ENCODE data around the gene MAN2A2. TPM values are rescaled to one million over a fixed set of nuclear protein-coding genes. Genes with fewer than 3 reads are reported as not detected.

The MAN2A2 gene
- total RNA-seq, 1 experiment from 2014 or later, result 27.4 TPM

GRCh38 chr15:90941038-90941437 is 37.9 kb downstream of the MAN2A2 start:
- Mint-ChIP-seq H3K27ac (no peak overlapping the region), H3K36me3 (ENCODE audit: insufficient read depth in 1 of 3, low read depth in 3 of 3) (peaks cover 52 to 75% (median 67%) of the 10 kb centered on the region in 3 experiments; a peak in 6 of 7 replicates), H3K27me3 (ENCODE audit: low read depth) (no peaks in the 10 kb centered on the region; the same call in 1 of the 2 replicates), H3K4me3 (no peak overlapping the region), H3K4me1 (peaks cover 5% of the 10 kb centered on the region in 2 experiments), H3K9me3 (no peaks in the 10 kb centered on the region)
- no peak overlapping the region for H2BK120ac ChIP-seq (ENCODE audit: low read depth, low read length, poor library complexity, severe bottlenecking)
- no peak overlapping the region for H3K18ac ChIP-seq (ENCODE audit: insufficient read length, low read depth, low read length)
- H3K27me3 ChIP-seq (ENCODE audit: insufficient read depth, low read length), result no peaks in the 10 kb centered on the region
- no peak overlapping the region for H3K27ac ChIP-seq (ENCODE audit: insufficient read length, low read depth, low read length)
- H3T11ph ChIP-seq (ENCODE audit: low read length), result no peak overlapping the region
- no peak for TF ChIP-seq CTCF (conservative IDR thresholded peaks at IDR 0.05)
- H4K91ac ChIP-seq (ENCODE audit: insufficient read length, low read depth, low read length), result no peak overlapping the region
- no peak overlapping the region for H4K5ac ChIP-seq (ENCODE audit: insufficient read length, low read depth, low read length)
- no peak overlapping the region for H3K56ac ChIP-seq (ENCODE audit: insufficient read length, low read depth, low read length)
- H3K14ac ChIP-seq (ENCODE audit: insufficient read depth, low read length), result no peak overlapping the region
- H3K23ac ChIP-seq (ENCODE audit: insufficient read length, low read depth, low read length), result no peak overlapping the region
- H2AFZ ChIP-seq (ENCODE audit: low read length), result no peak overlapping the region
- no peak overlapping the region for H3K9ac ChIP-seq (ENCODE audit: extremely low read depth, insufficient read length, low read length)
- no peak overlapping the region for H3K4ac ChIP-seq (ENCODE audit: low read depth, low read length)
- no peaks in the 10 kb centered on the region for H3K23me2 ChIP-seq (ENCODE audit: insufficient read length, low read depth, low read length, poor library complexity, severe bottlenecking)
- H3K79me1 ChIP-seq (ENCODE audit: insufficient read depth, low read depth, low read length, poor library complexity, severe bottlenecking), result no peaks in the 10 kb centered on the region
- H2BK12ac ChIP-seq (ENCODE audit: insufficient read length, low read depth, low read length), result no peak overlapping the region
- no peak overlapping the region for H4K8ac ChIP-seq (replicated peaks; ENCODE audit: insufficient read length, low read depth, low read length)
- no peak overlapping the region for H2BK5ac ChIP-seq (ENCODE audit: insufficient read length, low read length)
- no peak overlapping the region for H3K4me2 ChIP-seq (ENCODE audit: insufficient read depth, insufficient read length, low read length)
- no peak overlapping the region for H2BK20ac ChIP-seq (ENCODE audit: low read depth, low read length, poor library complexity, severe bottlenecking)
- H3K79me2 ChIP-seq (ENCODE audit: insufficient read depth, low read length), result no peaks in the 10 kb centered on the region; the same call in 1 of the 2 replicates
- H4K20me1 ChIP-seq (ENCODE audit: control insufficient read depth, insufficient read depth, insufficient read length), result no peaks in the 10 kb centered on the region
- H2BK15ac ChIP-seq (ENCODE audit: low read depth, low read length), result no peak overlapping the region
- no peak for DNase-seq
- no peaks in the 10 kb centered on the region for H3K4me1 ChIP-seq (ENCODE audit: insufficient read depth, low read length)
- H3K9me3 ChIP-seq (ENCODE audit: control insufficient read depth, low read depth, low read length), result no peaks in the 10 kb centered on the region
- no CpG with 5 or more reads among the region's 4 CpGs for WGBS (ENCODE audit: extremely low coverage, insufficient read length, low lambda C conversion rate)
- no peak overlapping the region for H2AK5ac ChIP-seq (ENCODE audit: insufficient read length, low read length)

All from H9 (cell line).